HG03460 (cell line): ENCODE results near the gene CCL1.

Experiments
- ATAC-seq: cut with Tn5 transposase; IDR thresholded peaks from one replicate; pipeline ENCODE4 v1.9.1; 2021; ENCODE audit not compliant: unreplicated experiment

Gene CCL1

GRCh38 chr17:34363183-34363661 is at the start of gene CCL1:
CCL1 (minus strand) TSS chr17:34363233; CDS start chr17:34363161, 72 bp downstream.
- ATAC-seq: no peak

DNA sequence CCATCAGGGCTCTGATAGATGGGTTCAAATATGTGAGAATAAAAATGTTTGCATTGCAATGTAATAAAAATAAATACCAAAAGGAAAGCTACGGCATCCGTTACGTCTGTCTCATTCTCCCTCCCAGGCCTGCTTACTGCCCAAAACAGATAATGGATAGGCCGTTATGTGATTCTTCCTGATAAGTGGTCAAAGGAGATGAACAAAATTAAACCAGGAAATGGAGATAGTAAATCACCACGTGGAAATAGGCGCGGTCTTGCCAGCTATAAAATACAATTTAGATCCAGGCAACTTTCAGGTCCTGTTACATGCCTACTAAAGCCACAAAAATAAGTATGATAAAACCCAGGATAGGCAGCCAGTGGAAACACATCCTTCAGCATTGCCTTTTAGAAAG is 49.5 kb upstream of the CCL1 start:
- ATAC-seq: no peak

- no peak for ATAC-seq
These were observed 48.8 kb upstream of the CCL1 start for GRCh38 chr17:34411646-34412421.

GRCh38 chr17:34409352-34409751 is 46.3 kb upstream of the CCL1 start:
- no peak for ATAC-seq

- ATAC-seq: no peak
These were observed 45.4 kb upstream of the CCL1 start for GRCh38 chr17:34408439-34408838.

DNA sequence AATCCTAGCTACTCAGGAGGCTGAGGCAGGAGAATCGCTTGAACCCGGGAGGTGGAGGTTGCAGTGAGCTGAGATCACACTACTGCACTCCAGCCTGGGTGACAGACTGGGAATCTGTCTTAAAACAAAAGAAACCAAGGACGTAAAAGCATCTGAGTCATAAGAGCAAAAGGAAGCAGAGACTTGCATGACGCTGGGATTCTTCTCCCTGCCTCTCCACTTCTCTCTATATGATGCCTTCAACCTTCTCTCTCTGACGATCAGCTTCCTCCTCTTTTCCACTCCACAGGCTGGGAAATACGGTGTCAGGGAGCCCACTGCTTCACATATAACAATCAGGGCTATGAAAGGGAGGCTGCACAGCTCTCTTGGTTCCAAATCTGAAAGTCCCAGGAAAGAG is 43.2 kb upstream of the CCL1 start:
- no peak for ATAC-seq

GRCh38 chr17:34403006-34403405 is 40.0 kb upstream of the CCL1 start:
- ATAC-seq: no peak

DNA sequence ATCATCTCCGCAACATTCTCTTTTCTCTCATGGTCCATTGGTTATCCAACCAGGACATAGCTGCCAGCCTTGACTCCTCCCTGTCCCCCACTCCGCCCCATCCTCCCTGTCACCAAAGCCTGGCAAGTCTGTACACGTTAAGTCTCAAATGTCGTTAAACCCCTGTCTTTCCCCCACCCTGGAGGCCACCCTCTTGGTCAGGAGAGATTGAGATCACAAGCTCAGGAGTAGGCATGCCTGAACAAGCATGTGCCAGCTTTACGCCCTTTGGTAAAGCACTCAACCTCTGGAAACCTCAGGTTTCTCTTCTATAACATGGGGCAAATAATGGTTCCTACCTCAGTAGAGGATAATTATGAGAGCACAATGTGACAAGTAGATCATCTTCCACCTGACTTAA is 38.1 kb upstream of the CCL1 start:
- no peak for ATAC-seq

DNA sequence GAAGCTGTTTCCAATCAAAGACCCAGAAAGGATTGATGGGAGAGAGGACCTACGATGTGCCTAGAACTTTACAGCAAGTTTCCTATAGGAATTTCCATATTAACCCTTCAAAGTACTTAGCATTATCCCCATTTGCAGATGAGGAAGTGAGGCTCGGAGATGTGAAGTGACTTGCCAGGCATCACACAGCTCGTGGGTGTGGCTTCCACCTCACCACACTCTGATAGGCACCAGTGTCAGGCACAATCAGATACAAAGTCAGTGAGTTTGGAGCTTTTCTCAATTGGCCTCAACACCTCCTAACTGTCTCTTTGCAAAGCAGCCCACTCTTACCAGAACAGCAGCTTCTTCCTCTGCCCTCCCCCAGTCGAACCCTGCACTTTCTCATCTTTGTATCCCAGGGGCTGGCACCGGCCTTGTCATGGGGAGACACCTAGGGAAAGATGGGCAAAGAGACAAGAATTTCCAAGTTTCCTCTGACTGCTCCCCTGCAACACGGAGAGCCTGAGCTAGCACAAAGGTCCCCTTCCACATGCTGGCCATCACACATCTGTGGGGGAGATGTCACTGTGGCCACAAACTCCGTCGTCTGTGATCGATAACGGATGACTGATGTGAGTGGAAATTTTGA is 37.4 kb upstream of the CCL1 start:
- no peak for ATAC-seq

DNA sequence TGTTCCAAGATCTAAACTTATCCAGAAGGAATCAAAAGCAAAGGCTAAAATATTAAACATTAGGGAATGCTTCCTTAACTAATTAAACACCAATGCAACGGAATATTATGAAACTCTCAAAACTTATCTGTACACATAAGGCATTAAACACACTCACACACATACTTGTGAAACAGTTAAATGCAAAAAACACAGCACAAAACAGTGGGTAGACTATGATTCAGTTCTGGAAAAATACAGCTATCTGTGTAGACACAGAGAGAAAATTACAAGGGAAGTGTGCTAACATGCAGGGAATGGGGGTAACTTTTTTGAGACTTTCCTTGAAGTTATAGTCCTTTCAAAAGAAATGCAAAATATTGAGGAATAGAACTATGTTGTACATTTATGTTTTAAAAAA is 36.7 kb upstream of the CCL1 start:
- ATAC-seq: no peak

- ATAC-seq: no peak
These were observed 36.0 kb upstream of the CCL1 start for GRCh38 chr17:34398990-34399389.

DNA sequence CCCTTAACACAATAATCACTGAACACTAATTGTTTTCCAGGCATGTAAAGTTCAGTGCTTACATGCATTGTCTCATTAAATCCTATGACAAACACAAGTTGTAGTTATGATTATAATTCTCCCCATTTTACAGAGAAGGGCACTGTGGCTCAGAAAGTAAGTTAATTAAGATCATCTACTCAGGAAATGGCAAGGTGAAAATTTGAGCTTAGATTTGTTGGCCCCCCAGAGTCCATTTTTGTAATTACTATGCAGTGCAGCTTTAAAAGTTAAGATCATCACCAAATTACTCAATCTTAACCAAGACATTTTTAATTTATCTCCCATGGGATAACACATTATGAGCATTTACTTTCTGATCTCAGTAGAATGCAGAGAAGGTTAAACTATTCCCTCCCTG is 34.2 kb upstream of the CCL1 start:
- no peak for ATAC-seq

DNA sequence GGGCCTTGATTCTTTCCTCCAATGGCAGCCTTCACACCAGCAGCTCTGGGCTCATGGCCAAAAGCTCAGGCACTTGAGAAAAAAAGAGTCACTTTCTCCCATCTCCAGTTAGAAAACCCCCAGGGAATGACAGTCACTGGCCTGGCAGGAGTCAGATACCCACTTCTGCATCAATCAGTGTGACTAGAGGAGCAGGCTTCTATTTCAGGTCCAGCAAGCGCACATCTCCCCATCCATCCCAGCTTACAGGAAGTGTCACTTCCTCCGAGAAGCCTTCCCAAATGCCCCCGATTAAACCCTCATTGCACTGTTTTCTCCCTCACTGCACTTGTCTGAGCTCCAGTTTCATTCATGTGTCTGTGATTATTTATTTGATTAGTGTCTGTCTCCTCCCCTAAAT is 30.4 kb upstream of the CCL1 start:
- no peak for ATAC-seq

DNA sequence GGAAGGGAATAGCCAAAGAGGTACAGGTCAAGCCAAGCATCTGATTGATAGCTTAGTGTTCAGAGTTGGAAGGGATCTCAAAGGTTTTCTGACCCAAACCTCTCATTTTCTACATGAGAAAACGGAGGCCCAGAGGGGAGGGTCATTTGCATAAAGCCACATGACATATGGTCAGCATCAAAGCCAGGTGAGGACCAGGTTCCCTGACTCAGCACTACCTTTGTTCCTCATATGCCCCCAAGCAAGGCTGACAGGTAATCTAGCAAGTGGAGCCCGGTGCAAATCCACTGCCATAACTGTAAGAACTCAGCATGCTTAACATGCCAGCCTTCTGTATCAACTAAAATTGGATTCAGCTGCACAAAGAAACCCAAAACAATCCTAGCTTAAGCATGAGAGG is 28.2 kb upstream of the CCL1 start:
- ATAC-seq: no peak

DNA sequence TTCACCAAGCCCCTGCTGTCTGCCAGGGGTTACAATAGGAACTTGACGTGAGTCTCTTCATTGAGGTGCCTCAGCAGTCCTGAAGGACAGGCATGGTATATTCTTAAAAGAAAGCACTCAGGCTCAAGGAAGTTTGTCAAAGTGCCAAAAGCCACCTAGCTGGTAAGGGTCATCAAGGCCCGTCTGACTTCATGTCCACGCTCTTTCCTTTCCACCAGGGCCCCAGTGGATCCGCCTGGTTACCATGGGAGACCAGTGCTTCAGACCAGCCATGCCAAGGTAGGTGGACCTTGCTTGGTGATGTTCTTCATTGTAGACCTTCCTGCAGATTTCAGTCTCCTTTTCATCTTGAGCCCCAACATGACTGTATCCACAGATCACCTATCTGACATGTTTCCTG is 27.6 kb upstream of the CCL1 start:
- ATAC-seq: no peak

DNA sequence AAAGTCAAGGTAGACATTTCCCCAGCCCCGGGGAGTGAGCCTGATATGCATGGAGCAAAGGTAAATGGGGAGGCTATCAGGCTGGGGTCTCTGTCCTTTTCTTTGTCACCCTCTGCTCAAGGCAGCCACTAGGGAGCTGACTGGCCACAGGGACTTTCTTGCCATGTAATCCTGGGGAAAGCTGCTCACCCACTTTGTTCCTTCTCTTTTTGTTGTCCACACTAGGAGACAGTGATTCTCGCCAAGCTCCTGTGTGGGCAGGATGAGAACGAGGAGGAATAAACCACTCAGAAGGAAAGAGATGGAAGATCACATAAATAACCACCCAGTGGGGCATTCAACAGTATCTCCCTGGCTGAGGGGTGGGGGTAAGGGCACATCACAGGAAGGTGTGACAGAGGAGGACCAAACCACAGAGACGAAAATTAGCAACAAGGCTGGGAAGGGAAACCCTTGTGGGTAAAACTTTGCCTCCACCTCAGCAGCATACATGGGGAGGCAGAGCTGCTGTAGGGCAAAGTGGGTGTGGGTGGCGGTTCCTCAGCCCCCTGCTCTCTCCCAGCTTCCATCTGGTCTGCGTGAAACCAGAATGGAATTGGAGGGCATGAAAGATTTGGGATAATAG is 26.2 kb upstream of the CCL1 start:
- no peak for ATAC-seq

DNA sequence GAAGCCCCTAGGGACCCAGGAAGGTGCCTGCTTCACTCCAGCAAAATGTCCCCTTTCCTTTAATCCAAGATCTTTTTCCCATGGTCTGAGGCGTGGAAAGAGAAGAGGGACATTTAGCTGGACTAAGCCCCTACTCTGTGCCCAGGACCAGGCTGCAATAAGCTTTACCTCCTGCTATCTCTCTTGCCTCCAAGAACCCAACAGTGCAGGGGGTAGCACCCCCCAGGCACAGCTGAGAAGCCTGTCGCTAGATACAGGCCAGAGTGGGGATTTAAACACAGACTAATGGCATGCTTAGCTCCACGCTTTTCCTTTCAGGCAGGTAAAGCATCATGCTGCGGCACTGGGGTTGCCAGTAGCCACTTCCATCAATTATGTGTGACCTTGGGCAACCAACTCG is 24.5 kb upstream of the CCL1 start:
- ATAC-seq: no peak

DNA sequence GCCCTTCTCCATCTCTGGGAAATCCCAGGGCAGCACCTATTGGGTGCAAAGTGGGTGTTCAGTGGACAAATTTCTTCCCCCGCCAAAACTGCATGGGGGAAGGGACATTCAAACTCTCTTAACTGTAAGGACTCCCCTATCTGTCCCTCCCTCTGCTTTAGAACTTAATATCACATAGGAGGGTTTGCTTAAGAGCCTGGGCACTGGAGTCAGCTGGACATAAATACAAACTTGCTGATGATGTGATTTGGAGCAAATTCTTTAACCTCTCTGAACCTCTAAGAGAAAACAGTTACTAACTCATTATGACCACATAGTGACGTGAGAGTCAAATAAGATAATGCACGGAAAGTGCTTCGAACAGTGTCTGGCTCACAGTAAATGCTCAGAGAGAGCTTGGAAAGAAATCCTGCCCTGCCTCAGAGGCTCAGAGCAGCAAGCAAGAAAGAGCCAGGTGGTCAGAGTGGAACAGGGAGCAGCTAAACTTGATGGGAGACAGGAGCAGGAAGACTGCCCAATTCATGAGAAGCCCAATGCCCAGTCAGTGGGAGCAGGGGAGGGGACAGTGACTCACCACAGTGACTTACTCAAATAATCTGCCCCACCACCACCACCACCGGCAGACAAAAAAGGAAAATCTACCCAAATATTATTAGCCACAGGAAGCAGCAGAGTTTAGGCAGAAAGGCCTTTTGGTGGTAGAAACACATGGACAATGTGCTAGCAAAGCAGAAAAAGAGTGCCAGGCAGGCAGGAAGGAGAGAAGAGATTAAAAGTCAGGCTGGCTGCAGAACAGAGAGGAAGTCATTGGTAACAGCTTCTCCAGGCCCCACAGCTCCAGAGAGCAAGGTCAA is 23.9 kb upstream of the CCL1 start:
- ATAC-seq: no peak

DNA sequence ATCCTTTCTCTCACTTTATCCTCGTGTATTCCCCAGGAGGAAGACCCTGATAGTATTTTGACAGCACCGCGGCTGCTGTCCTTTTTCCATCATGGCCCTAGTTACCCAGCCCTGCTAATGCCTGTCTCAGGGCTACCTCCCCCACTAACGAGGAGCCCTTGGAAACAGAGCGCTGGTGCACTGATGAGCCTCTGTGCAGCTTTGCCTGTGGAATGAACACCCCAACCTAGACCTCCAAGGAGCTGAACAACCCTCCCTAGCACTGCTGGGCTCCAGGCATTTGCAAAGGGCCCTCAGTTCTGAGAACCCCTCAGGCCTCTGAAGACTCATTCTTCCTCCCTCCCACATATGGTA is 23.3 kb upstream of the CCL1 start:
- no peak for ATAC-seq

- no peak for ATAC-seq
These were observed 22.0 kb upstream of the CCL1 start for GRCh38 chr17:34384822-34385605.

- ATAC-seq: no peak
These were observed 21.2 kb upstream of the CCL1 start for GRCh38 chr17:34384271-34384670.
